ENCODE results near the gene RAPSN.

RAPSN gene

DNA sequence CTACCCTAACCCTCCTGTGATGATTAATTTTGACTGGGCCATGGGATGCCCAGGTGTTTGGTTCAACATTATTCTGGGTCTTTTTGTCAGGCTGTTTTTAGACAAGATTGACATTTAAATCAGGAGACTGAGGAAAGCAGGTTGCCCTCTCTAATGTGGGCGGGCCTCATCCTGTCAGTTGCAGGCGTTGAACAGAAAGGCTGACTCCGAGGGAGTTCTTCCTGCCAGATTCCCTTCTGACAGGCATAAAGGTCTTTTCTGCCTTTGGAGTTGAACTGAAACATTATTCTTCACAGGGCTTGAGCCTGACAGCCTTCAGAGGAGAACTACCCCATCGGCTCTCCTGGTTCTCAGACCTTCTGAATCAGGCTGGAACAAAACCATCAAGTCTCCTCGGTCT lies 18.4 kb downstream of the RAPSN start:
- TF ChIP-seq, protein P1, sequence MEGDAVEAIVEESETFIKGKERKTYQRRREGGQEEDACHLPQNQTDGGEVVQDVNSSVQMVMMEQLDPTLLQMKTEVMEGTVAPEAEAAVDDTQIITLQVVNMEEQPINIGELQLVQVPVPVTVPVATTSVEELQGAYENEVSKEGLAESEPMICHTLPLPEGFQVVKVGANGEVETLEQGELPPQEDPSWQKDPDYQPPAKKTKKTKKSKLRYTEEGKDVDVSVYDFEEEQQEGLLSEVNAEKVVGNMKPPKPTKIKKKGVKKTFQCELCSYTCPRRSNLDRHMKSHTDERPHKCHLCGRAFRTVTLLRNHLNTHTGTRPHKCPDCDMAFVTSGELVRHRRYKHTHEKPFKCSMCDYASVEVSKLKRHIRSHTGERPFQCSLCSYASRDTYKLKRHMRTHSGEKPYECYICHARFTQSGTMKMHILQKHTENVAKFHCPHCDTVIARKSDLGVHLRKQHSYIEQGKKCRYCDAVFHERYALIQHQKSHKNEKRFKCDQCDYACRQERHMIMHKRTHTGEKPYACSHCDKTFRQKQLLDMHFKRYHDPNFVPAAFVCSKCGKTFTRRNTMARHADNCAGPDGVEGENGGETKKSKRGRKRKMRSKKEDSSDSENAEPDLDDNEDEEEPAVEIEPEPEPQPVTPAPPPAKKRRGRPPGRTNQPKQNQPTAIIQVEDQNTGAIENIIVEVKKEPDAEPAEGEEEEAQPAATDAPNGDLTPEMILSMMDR (IDR thresholded peaks at IDR 0.05) = no peak

DNA sequence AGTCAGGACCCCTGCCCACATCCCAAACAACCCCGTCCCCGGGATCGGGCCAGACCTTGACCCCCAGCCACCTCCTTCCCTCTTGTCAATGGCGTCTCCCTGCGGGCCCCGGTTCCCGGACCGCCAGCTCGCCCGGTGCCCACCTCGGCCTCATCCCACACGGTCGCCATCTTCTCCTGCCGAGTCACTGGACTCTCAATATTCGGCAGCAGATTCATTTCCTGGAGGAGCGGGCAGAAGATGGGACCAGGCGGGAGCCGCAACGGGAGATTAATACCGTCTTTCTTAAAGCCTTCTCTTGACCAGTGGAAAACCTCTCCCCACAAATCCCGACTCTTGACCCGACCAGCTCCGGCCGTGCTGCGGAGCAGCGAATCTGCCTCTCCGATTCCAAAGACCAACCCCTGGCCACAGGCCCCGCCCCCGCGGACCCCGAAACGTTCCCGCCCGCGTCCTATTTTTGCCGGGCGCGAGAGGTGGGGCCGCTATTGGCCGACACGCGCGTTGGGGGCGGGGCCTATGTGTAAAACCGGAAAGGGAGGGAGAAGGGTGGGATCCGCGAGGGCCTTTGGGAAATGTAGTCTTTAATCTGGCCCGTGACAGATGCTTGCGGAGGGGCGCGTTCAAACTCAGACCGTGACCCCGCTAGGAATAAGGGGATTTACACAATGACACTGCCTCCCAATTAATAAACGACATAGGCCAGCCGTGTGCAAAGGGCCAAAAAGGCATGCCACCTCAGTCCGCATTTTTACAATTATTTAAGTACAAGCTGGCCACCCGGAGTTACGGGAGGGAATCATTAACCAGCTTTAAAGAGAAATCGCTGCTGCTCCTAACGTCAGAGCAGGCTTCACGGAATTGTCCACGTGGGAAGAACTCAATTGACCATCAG lies 22.6 kb downstream of the RAPSN start, which contains the start of gene PSMC3:
TSS of gene PSMC3 (minus strand) at position 378 of the 895 bp plus-strand sequence. CDS start at position 218, 160 bp downstream.
- TF ChIP-seq, protein P1 (IDR thresholded peaks at IDR 0.05) = no peak

DNA sequence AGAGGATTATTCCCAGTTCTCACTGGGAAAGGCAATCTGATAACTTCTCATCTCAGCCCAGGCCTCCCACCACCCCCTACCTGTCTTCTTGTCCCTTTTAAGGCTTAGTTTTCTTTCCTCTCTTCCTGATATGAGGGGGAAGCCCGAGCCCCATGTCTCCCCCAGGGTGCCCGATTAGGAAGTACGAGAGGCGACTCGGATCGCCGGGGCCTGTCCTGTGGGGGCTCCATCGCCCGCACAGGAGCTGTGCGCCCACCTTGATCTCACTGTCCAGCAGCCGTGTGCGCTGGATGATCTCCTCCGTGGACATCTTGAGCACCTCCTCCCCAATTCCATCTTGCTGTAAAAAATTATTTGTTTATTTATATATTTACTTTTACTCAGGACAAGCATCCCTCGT lies 23.3 kb downstream of the RAPSN start:
- TF ChIP-seq, protein P1 (IDR thresholded peaks at IDR 0.05) = no peak

DNA sequence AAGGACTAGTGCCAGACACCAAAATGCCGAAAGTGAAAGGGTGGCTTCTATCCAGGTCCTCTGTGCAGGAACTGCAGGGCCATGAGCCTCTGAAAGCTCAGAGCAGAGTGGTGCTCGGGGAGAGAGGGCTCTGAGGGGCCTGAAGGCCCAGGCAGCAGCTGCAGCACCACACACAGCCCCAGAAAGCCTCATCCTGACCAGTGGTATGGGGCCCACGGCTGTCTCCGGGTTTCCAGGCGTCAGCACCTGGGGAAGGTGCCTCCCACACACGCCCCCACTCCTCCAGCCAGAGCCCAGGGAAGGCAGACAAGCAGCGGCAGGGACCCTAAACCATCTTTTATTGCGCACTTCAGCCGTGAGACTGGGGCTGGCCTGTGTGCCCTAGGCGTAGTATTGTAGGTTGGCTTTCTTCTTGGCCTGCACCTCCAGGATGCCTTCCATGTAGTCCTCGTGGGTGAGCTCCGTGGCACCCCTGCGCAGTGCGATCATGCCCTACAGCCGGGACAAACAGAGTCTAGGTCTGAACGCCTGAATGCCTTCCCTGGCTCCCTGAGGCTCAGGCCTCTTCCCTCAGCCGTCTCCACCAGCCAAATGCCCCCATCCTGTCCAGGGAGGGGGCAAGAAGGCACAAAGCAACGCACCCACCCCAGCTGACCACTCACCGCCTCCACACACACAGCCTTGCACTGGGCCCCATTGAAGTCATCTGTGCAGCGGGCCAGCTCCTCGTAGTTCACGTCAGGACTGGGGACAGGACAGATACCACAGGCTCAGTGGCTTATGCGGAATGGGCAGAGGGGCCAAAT lies 30.3 kb downstream of the RAPSN start:
- TF ChIP-seq, protein P1 (IDR thresholded peaks at IDR 0.05) = no peak

- TF ChIP-seq, protein P1 (IDR thresholded peaks at IDR 0.05) = no peak
Observed at GRCh38 chr11:47417712-47418111, 31.2 kb downstream of the RAPSN start.

GRCh38 chr11:47415949-47416472 lies 32.9 kb downstream of the RAPSN start:
- TF ChIP-seq, protein P1 (IDR thresholded peaks at IDR 0.05) = no peak

GRCh38 chr11:47415091-47415854 lies 33.7 kb downstream of the RAPSN start:
- TF ChIP-seq, protein P1 (IDR thresholded peaks at IDR 0.05) = no peak

Measured in LNCAP (cell line).